Chondrocyte (in vitro differentiated cells): ENCODE measurements around the gene UBA3. TPM values are rescaled to one million over a fixed set of nuclear protein-coding genes. Genes with fewer than 3 reads are reported as not detected.
A peak's percentile ranks its signal among the peaks of the same experiment; 100 is the strongest.

Experiments
- DNase-seq: peaks from one replicate; pipeline ENCODE4 v3.0.0; 2021; ENCODE audit warnings: mixed read lengths, low spot score
- H3K27ac Mint-ChIP-seq: one replicate; pipeline ENCODE4 v1.8.0; 2021; ENCODE audit warnings: mild to moderate bottlenecking, moderate library complexity, mixed read lengths; ENCODE audit not compliant: unreplicated experiment
- H3K27me3 Mint-ChIP-seq: 2 replicates; pipeline ENCODE4 v1.8.0; 2021; ENCODE audit warnings: low read depth, mixed read lengths
- H3K36me3 Mint-ChIP-seq: 2 replicates; pipeline ENCODE4 v1.8.0; 2021; ENCODE audit warnings: low read depth, mixed read lengths
- H3K4me1 Mint-ChIP-seq: 2 replicates; pipeline ENCODE4 v1.8.0; 2021; ENCODE audit warnings: low read depth, mild to moderate bottlenecking, mixed read lengths
- H3K4me3 Mint-ChIP-seq: one replicate; pipeline ENCODE4 v1.8.0; 2021; ENCODE audit warnings: mild to moderate bottlenecking, moderate library complexity, mixed read lengths; ENCODE audit not compliant: unreplicated experiment
- H3K9me3 Mint-ChIP-seq: 2 replicates; pipeline ENCODE4 v1.8.0; 2021; ENCODE audit warnings: low read depth, mixed read lengths
- microRNA-seq: library from miRNA; unstranded; fragments of <30 nt; microRNA quantifications from one replicate; pipeline ENCODE4 v1.2.0, GENCODE V29; 2020; ENCODE audit warnings: borderline number of aligned reads
- total RNA-seq: library from RNA; stranded (reverse); gene quantifications from 3 replicates; pipeline ENCODE4 v1.2.1, GENCODE V29; 2021
- TF ChIP-seq, protein P1 (sequence below): fragments of 200-600 bp; sonication (generic); IDR thresholded peaks from 2 replicates; pipeline ENCODE4 v1.5.0; 2021; ENCODE audit warnings: antibody characterized with exemption, mild to moderate bottlenecking, moderate library complexity

Gene UBA3
- total RNA-seq, 1 donor from 2014 or later: 58.3 TPM

DNA sequence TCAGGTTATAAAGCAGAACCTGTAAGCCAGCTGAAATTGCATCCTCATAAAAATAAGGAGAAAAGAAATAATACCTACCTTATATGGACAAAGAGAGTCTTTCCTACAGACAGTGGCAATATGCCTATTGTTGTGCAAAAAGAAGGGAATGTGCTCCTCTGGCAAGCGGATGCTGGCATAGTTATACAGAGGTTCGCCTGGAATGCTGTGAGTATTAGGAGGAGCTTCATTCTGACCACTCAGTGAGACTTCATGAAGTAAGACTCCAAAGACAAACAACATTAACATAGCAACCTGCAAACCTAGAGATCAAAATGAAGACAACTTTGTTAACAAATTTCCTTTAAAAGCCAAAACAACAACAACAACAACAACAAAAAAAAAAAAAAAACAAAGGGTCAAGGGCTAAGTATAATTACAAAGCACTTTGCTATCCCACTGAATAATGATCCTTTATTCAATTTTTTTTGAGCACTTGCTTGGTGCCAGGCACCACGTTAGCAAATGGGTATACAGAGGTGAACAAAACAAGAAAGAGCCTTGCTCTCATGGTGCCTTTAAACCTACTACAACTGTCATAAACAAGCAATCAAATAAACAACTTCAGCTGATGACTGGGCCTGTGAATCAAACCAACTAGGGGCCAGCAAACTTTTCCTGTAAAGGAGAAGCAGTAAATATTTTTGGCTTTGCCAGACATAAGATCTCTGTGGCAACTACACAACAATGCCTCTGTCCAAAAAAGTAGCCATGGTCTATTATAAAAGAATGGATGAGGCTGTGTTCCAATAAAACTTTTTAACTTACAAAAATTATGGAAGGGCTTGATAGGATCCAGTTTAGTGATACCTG, 70.4 kb downstream of the UBA3 start:
- Mint-ChIP-seq H3K27ac (peak overlapping the region; percentile 55), H3K4me1 (peaks cover 67% of the 10 kb centered on the region), H3K27me3 (no peaks in the 10 kb centered on the region), H3K9me3 (no peaks in the 10 kb centered on the region), H3K4me3 (peak overlapping the region; percentile 2), H3K36me3 (peaks cover 14% of the 10 kb centered on the region)
- no peak for DNase-seq
- TF ChIP-seq, protein P1, sequence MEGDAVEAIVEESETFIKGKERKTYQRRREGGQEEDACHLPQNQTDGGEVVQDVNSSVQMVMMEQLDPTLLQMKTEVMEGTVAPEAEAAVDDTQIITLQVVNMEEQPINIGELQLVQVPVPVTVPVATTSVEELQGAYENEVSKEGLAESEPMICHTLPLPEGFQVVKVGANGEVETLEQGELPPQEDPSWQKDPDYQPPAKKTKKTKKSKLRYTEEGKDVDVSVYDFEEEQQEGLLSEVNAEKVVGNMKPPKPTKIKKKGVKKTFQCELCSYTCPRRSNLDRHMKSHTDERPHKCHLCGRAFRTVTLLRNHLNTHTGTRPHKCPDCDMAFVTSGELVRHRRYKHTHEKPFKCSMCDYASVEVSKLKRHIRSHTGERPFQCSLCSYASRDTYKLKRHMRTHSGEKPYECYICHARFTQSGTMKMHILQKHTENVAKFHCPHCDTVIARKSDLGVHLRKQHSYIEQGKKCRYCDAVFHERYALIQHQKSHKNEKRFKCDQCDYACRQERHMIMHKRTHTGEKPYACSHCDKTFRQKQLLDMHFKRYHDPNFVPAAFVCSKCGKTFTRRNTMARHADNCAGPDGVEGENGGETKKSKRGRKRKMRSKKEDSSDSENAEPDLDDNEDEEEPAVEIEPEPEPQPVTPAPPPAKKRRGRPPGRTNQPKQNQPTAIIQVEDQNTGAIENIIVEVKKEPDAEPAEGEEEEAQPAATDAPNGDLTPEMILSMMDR: no peak

DNA sequence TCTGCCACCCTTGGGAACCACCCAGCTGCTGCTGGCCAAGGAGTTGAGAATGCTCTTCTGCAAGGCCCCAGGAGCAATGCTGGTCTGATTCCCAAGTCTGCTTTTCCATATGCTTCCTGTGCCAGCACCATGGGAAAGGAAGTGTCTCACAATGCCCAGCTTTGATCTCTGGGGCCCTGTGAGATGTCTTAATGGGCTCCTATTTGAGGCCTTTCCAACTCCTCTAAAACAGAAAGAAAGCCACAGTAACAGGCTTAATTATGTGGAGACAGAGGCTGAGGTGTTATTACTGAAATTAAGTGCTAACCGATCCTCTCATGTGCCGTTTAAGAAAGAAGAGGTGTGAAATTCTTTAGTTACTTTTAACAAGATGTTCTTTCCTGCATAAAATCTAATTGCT, 71.2 kb downstream of the UBA3 start:
- TF ChIP-seq, protein P1: no peak
- Mint-ChIP-seq H3K27me3 (no peaks in the 10 kb centered on the region), H3K9me3 (no peaks in the 10 kb centered on the region), H3K4me1 (peaks cover 60% of the 10 kb centered on the region), H3K4me3 (no peak overlapping the region), H3K27ac (no peak overlapping the region), H3K36me3 (peaks cover 17% of the 10 kb centered on the region)
- DNase-seq: no peak

DNA sequence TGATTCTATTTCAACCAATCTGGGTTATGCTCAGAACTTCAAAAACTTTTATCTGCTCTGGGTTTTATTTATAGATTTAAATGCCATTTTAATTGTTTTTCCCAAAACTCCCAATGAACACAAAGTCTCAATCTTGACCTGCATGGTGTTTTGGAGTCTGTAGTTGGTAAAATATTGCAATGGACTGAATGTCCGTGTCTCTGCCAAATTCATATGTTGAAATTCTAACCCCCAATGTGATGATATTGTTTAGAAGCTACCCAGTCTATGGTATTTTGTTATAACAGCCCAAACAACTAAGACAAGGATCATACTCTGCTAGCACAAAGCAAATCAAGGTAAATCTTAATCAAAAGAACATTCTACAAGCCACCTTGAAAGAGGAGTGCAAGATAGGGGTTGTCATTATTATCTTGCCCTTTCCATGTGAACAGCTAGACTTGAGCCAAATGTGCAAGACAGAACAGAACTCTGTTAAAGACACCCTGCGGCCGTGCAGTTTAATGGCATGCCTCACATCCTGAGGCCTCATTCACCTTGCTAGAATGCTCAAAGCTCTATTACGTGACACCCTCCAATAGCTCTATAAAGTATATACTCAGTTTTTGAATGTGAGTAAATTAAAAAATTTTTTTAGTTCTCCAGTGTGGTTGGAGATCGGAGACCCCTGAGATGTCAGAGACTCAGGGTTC, 74.2 kb downstream of the UBA3 start:
- TF ChIP-seq, protein P1: no peak
- no peak overlapping the region for H3K27ac Mint-ChIP-seq
- no peaks in the 10 kb centered on the region for H3K9me3 Mint-ChIP-seq
- no peak overlapping the region for H3K4me3 Mint-ChIP-seq
- peaks cover 28% of the 10 kb centered on the region for H3K36me3 Mint-ChIP-seq
- H3K27me3 Mint-ChIP-seq: no peaks in the 10 kb centered on the region
- peaks cover 41% of the 10 kb centered on the region for H3K4me1 Mint-ChIP-seq
- no peak for DNase-seq

DNA sequence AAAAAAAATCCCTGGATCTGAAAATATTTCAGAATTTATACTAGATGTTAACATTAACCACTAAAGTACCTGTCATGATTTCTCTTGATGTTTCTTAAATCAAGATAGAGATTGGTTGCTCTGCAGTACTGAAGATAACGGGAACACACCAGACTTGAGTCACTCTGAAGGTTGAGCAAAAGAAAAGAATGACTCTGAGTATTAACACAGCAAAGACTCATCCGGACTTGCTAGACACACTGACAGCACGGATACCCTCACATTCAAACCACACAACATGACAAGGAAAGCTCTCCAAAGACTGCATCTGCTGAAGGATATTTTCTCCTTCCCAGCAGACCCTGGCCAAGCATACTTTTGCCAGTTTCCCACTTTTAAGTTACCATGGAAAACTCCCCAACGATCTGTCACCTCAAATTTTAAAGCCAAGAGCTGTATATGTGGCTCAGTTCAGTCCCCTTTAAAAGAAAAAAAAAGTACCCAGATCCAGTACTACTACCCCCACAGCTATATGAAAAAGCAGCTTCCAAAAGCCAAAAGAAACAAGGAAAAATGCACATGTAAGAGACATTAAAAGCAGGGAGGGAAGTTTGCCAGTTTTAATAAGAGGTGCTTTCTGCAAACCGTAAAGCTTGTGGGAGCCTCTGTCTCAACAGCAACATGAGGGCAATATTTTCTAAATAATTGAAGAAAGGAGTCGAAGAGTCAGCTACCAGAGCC, 74.9 kb downstream of the UBA3 start:
- DNase-seq: no peak
- Mint-ChIP-seq H3K27me3 (no peaks in the 10 kb centered on the region), H3K27ac (peak overlapping the region; percentile 18), H3K4me1 (peaks cover 36% of the 10 kb centered on the region), H3K36me3 (peaks cover 28% of the 10 kb centered on the region), H3K4me3 (no peak overlapping the region), H3K9me3 (no peaks in the 10 kb centered on the region)
- TF ChIP-seq, protein P1: no peak

Small RNAs within 50 kb of the gene (microRNA-seq; reads per million reads assigned to microRNA genes)
- not detected for gene MIR3136

Other genes with a start within 250 kb of the UBA3 start
- gene TAFA4, start 147.8 kb downstream of the UBA3 start, total RNA-seq: not detected in 3 replicates
- gene EOGT, start 66.7 kb downstream of the UBA3 start, total RNA-seq: 28.9 to 35.5 TPM (median 34.4 TPM) in 3 replicates
- gene TMF1, start 28.0 kb downstream of the UBA3 start, total RNA-seq: 37.7 to 53.3 TPM (median 40.4 TPM) in 3 replicates
- gene ARL6IP5, start 4.6 kb upstream of the UBA3 start, total RNA-seq: 118 to 121 TPM (median 120 TPM) in 3 replicates
- not detected in 3 replicates for gene LMOD3, start 42.2 kb upstream of the UBA3 start, total RNA-seq